A673 (cell line): Measurements from ENCODE around the gene GMIP.

Experiments used
- EZH2 ChIP-seq: fragments of 200-600 bp; sonication (generic); IDR thresholded peaks from 2 replicates; pipeline ENCODE4 v1.6.1; 2017; ENCODE audit warnings: borderline replicate concordance, low read depth, mild to moderate bottlenecking, mixed read lengths, antibody characterized with exemption, low read length; ENCODE audit not compliant: poor library complexity, severe bottlenecking
- TF ChIP-seq, protein P1 (sequence below): fragments of 300-800, 200-600 bp; sonication (generic); conservative IDR thresholded peaks from 2 replicates; pipeline ENCODE4 v1.5.1; 2017; ENCODE audit warnings: low read depth, mild to moderate bottlenecking, antibody characterized with exemption, low read length, moderate library complexity, mixed read lengths

GRCh38 chr19:19588546-19588945 is 54.9 kb downstream of the GMIP start:
- TF ChIP-seq EZH2 = no peak
- TF ChIP-seq, protein P1, sequence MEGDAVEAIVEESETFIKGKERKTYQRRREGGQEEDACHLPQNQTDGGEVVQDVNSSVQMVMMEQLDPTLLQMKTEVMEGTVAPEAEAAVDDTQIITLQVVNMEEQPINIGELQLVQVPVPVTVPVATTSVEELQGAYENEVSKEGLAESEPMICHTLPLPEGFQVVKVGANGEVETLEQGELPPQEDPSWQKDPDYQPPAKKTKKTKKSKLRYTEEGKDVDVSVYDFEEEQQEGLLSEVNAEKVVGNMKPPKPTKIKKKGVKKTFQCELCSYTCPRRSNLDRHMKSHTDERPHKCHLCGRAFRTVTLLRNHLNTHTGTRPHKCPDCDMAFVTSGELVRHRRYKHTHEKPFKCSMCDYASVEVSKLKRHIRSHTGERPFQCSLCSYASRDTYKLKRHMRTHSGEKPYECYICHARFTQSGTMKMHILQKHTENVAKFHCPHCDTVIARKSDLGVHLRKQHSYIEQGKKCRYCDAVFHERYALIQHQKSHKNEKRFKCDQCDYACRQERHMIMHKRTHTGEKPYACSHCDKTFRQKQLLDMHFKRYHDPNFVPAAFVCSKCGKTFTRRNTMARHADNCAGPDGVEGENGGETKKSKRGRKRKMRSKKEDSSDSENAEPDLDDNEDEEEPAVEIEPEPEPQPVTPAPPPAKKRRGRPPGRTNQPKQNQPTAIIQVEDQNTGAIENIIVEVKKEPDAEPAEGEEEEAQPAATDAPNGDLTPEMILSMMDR = no peak
